B cell (primary cell): Measurements from ENCODE around the gene NRXN2. TPM values are rescaled to one million over a fixed set of nuclear protein-coding genes. Genes with fewer than 3 reads are reported as not detected.

Experiments
- ATAC-seq: fragments of 200-7000 bp; cut with Tn5 transposase; one replicate; pipeline ENCODE4 v1.10.0; 2021; ENCODE audit warnings: low read depth, mild to moderate bottlenecking, moderate number of reproducible peaks, moderate library complexity
- CTCF ChIA-PET: fragments of 350-600 bp; sonication (Branson Sonifier 250); formaldehyde crosslinking; loops from one replicate; lab custom pipeline; 2021; ENCODE audit warnings: antibody characterized with exemption, inconsistent platforms; lab: Charles Lee
- POLR2A ChIA-PET: fragments of 350-600 bp; sonication (Branson Sonifier 250); formaldehyde crosslinking; loops from one replicate; lab custom pipeline; 2021; ENCODE audit warnings: antibody characterized with exemption; lab: Charles Lee
- DNase-seq: peaks from one replicate; pipeline ENCODE4 v3.0.0; 2013
- H2AFZ ChIP-seq: 2 replicates; pipeline ENCODE4 v1.6.1; 2012; ENCODE audit warnings: mild to moderate bottlenecking, low read depth, low read length; ENCODE audit not compliant: insufficient read depth, poor library complexity, severe bottlenecking
- H3K27ac ChIP-seq, 2 donors: 1 replicate in 1 of 2; 2 replicates in 1 of 2; pipeline ENCODE4 v1.5.1; 2012 to 2013; ENCODE audit warnings: low read length in 2 of 2, mild to moderate bottlenecking in 2 of 2, moderate library complexity in 1 of 2
- H3K27me3 ChIP-seq, 4 experiments: fragments of 200-600 bp in 1 of 4; sonication (generic) in 1 of 4; replicated peaks in 1 of 4; 1 replicate in 2 of 4; 2 replicates in 2 of 4; pipeline versions ENCODE4 v1.6.1 to v1.7.0; 2013 to 2016; ENCODE audit warnings: low read length in 3 of 4, mild to moderate bottlenecking in 2 of 4, mixed read lengths in 1 of 4, moderate library complexity in 1 of 4; ENCODE audit not compliant: insufficient read depth in 4 of 4, control insufficient read depth in 3 of 4; ENCODE audit errors: control extremely low read depth in 1 of 4
- H3K36me3 ChIP-seq, 2 experiments: replicated peaks in 1 of 2; 1 replicate in 1 of 2; 2 replicates in 1 of 2; pipeline versions ENCODE4 v1.6.1 to v1.7.1; 2013; ENCODE audit warnings: low read length in 1 of 2; ENCODE audit not compliant: insufficient read depth in 2 of 2, control insufficient read depth in 1 of 2; ENCODE audit errors: control extremely low read depth in 1 of 2, extremely low read depth in 1 of 2
- H3K4me1 ChIP-seq, 2 donors: fragments of 200-600 bp in 1 of 2; sonication (generic) in 1 of 2; 1 replicate in 1 of 2; 2 replicates in 1 of 2; pipeline versions ENCODE4 v1.5.1 to v1.6.1; 2013 to 2017; ENCODE audit warnings: low read length in 2 of 2; ENCODE audit not compliant: control insufficient read depth in 2 of 2, insufficient read depth in 2 of 2
- H3K4me2 ChIP-seq: replicated peaks from 2 replicates; pipeline ENCODE3; 2012; ENCODE audit warnings: mild to moderate bottlenecking, low read depth, low read length; ENCODE audit not compliant: poor library complexity, severe bottlenecking
- H3K4me3 ChIP-seq, 5 experiments: fragments of 200-600 bp in 1 of 5; sonication (generic) in 1 of 5; 1 replicate in 3 of 5; 2 replicates in 2 of 5; pipeline versions ENCODE4 v1.5.1 to v1.7.0; 2011 to 2016; ENCODE audit warnings: low read length in 4 of 5, mild to moderate bottlenecking in 4 of 5, low read depth in 2 of 5, control low read depth in 1 of 5, moderate library complexity in 1 of 5; ENCODE audit not compliant: insufficient read depth in 1 of 5; ENCODE audit errors: control extremely low read depth in 1 of 5, extremely low read depth in 1 of 5
- H3K79me2 ChIP-seq: fragments of 200-600 bp; sonication (generic); one replicate; pipeline ENCODE4 v1.6.0; 2016; ENCODE audit warnings: low read length; ENCODE audit not compliant: control insufficient read depth, insufficient read depth
- H3K9ac ChIP-seq: fragments of 200-600 bp; sonication (generic); 2 replicates; pipeline ENCODE4 v1.6.1; 2017; ENCODE audit warnings: mild to moderate bottlenecking, low read length, moderate library complexity
- H3K9me3 ChIP-seq, 3 donors: one replicate each; pipeline versions ENCODE4 v1.6.1 to v1.7.1; 2013; ENCODE audit warnings: low read length in 2 of 3; ENCODE audit not compliant: control insufficient read depth in 2 of 3, insufficient read depth in 1 of 3; ENCODE audit errors: control extremely low read depth in 1 of 3
- H4K20me1 ChIP-seq: 2 replicates; pipeline ENCODE4 v1.6.0; 2012; ENCODE audit warnings: mild to moderate bottlenecking, low read length; ENCODE audit not compliant: insufficient read depth, control insufficient read depth, poor library complexity, severe bottlenecking
- H3K27ac Mint-ChIP-seq: one replicate; pipeline ENCODE4 v1.8.0; 2021; ENCODE audit warnings: mixed read lengths
- H3K27me3 Mint-ChIP-seq: one replicate; pipeline ENCODE4 v1.8.0; 2021; ENCODE audit warnings: mixed read lengths
- H3K4me1 Mint-ChIP-seq: one replicate; pipeline ENCODE4 v1.8.0; 2021; ENCODE audit warnings: mixed read lengths
- H3K4me3 Mint-ChIP-seq: one replicate; pipeline ENCODE4 v1.8.0; 2021; ENCODE audit warnings: mixed read lengths
- H3K9me3 Mint-ChIP-seq: one replicate; pipeline ENCODE4 v1.8.0; 2022; ENCODE audit warnings: mixed read lengths; ENCODE audit not compliant: insufficient read depth
- EZH2 ChIP-seq: IDR thresholded peaks from 2 replicates; pipeline ENCODE4 v1.6.1; 2012; ENCODE audit warnings: borderline replicate concordance, low read depth, mild to moderate bottlenecking, moderate library complexity, low read length; ENCODE audit not compliant: insufficient read depth, poor library complexity, severe bottlenecking
- WGBS: methylation state at CpG from one replicate; pipeline ENCODE4 v1.1.5; 2013; ENCODE audit warnings: missing lambda C conversion rate; ENCODE audit not compliant: insufficient coverage; 5-methylcytosine and 5-hydroxymethylcytosine counted together
- intact Hi-C: fragments of 100-400 bp; cut with micrococcal nuclease; formaldehyde crosslinking; loops from one replicate; pipeline ENCODE4 v1.10.0; 2022
- polyA plus RNA-seq: library from polyadenylated mRNA; depleted of rRNA; stranded (reverse); fragments of >200 nt; gene quantifications from 2 replicates; pipeline ENCODE4 v1.2.3, GENCODE V29; 2012
- total RNA-seq, 2 donors: library from RNA; stranded (reverse); fragments of 120-200 nt in 1 of 2; gene quantifications; 1 replicate in 1 of 2; 2 replicates in 1 of 2; pipeline versions ENCODE4 v1.2.3 to v1.2.4, GENCODE V29; 2013 to 2022
- TF ChIP-seq, protein P1 (sequence below): fragments of 200-600 bp; IDR thresholded peaks from one replicate; pipeline ENCODE4 v1.8.0; 2022; ENCODE audit warnings: antibody characterized with exemption, mild to moderate bottlenecking

The NRXN2 gene
- total and polyA plus RNA-seq, 2 donors (not counting 1 experiment from before 2014, with no cell fraction given): 0.01 to 0.52 TPM

DNA sequence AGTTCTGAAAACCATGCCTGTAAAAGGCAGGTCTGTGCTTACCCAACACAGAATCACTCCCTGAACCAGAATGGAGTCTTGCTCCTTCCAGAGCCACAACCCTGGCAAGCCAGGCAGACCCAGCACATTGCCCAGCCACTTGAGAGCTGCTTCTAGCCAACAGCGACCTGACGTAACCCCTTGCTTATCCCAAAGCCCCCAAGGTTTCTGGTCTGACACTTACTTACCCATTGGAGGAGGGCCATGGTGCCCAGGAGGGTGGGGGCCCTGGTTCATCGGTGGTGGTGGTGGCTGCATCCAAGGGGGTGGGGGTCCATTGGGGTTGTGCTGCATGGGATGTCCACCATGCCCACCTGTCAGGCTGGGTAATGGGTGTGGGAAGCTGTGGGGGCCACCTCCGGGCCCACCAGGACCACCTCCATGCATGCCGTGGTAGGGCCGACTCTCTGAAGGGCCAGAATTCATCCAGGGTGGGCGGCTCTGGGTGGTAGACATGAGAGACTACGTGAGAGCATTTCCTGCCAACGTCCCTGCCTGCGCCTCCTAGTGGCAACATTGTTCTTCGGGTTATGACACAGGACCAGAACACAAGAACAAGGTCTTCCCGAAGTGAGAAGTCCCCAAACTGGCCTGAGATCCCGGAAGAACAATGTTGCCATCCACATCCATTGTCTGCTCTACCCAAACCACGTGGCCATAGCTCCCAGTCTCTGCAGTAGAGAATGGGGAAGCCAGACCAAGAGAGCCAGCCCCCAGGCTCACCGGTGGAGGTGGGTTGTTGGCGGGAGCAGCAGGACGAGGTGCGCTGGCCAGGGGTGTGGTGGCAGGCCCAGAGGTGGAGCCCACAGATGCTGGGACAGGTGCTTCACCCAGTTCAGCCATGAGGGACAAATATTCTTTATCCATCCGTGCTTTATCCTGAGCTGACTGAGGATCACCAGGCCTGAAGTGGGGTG lies 44.6 kb upstream of the NRXN2 start:
- Histone ChIP-seq H3K4me1 (peaks cover 85 to 96% of the 10 kb centered on the region in 2 donors), H3K9me3 (no peaks in the 10 kb centered on the region), H3K27ac (peak overlapping the region; percentile 64 to 75), H3K36me3 (peaks cover 9 to 92% of the 10 kb centered on the region in 2 experiments), H2AFZ (no peak overlapping the region), H3K4me3 (no peak overlapping the region), H3K27me3 (no peaks in the 10 kb centered on the region), H3K9ac (peak overlapping the region; percentile 6), H3K4me2 (peak overlapping the region; percentile 54), H4K20me1 (peaks cover 78% of the 10 kb centered on the region), H3K79me2 (peaks cover 56% of the 10 kb centered on the region)
- ChIA-PET POLR2A (interaction anchor here (1.2 to 2.5 kb wide), 4 partner anchors 9 to 23 kb away, joined by 3 to 10 read pairs (median 6); partner anchors contain the start of genes RASGRP2 and SF1), CTCF (interaction anchor here (0.9 to 12.2 kb wide), 10 partner anchors 9 to 102 kb away, joined by 3 to 280 read pairs (median 4); partner anchors contain the start of genes RASGRP2 and SF1)
- DNase-seq (peak; percentile 82), ATAC-seq (no peak)
- H3K4me1 Mint-ChIP-seq: peaks cover 91% of the 10 kb centered on the region
- intact Hi-C loops: loop anchor here (1.0 kb wide), 1 partner anchor 24 kb away; no protein-coding TSS in a partner anchor
- peak overlapping the region; percentile 66 for H3K4me3 Mint-ChIP-seq
- H3K9me3 Mint-ChIP-seq: no peaks in the 10 kb centered on the region
- H3K27me3 Mint-ChIP-seq: no peaks in the 10 kb centered on the region
- TF ChIP-seq, protein P1, sequence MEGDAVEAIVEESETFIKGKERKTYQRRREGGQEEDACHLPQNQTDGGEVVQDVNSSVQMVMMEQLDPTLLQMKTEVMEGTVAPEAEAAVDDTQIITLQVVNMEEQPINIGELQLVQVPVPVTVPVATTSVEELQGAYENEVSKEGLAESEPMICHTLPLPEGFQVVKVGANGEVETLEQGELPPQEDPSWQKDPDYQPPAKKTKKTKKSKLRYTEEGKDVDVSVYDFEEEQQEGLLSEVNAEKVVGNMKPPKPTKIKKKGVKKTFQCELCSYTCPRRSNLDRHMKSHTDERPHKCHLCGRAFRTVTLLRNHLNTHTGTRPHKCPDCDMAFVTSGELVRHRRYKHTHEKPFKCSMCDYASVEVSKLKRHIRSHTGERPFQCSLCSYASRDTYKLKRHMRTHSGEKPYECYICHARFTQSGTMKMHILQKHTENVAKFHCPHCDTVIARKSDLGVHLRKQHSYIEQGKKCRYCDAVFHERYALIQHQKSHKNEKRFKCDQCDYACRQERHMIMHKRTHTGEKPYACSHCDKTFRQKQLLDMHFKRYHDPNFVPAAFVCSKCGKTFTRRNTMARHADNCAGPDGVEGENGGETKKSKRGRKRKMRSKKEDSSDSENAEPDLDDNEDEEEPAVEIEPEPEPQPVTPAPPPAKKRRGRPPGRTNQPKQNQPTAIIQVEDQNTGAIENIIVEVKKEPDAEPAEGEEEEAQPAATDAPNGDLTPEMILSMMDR: peak; percentile 90
- no peak for TF ChIP-seq EZH2
- 51% methylated on average over 15 of the region's 19 CpGs for WGBS
- H3K27ac Mint-ChIP-seq: peak overlapping the region; percentile 92
